Keratinocyte (primary cell): ENCODE data around the gene AGPAT2. TPM values are rescaled to one million over a fixed set of nuclear protein-coding genes. Genes with fewer than 3 reads are reported as not detected.

Experiments used
- DNase-seq: peaks from one replicate; pipeline ENCODE4 v3.0.0-alpha.2; 2011; ENCODE audit warnings: low read depth, missing footprints, low spot score
- FAIRE-seq: peaks from 2 replicates; lab custom pipeline; 2011; peaks lifted over from hg19 to GRCh38; lab: Jason Lieb, UNC
- H2AFZ ChIP-seq: 2 replicates; pipeline ENCODE4 v1.6.0; 2012; ENCODE audit warnings: low read length, control low read depth, inconsistent platforms; ENCODE audit not compliant: control insufficient read depth
- H3K27ac ChIP-seq: 2 replicates; pipeline ENCODE4 v1.5.1; 2011; ENCODE audit warnings: low read length; ENCODE audit not compliant: control insufficient read depth, insufficient read depth
- H3K27me3 ChIP-seq: 3 replicates; pipeline ENCODE4 v1.6.0; 2011; ENCODE audit warnings: low read length; ENCODE audit not compliant: control insufficient read depth, insufficient read depth; ENCODE audit errors: extremely low read depth
- H3K36me3 ChIP-seq, 2 experiments: 2 replicates in 1 of 2; 3 replicates in 1 of 2; pipeline ENCODE4 v1.5.1; 2011; ENCODE audit warnings: low read length in 2 of 2, mild to moderate bottlenecking in 1 of 2; ENCODE audit not compliant: control insufficient read depth in 2 of 2, insufficient read depth in 2 of 2; ENCODE audit errors: extremely low read depth in 1 of 2
- H3K4me1 ChIP-seq: 3 replicates; pipeline ENCODE4 v1.5.1; 2011; ENCODE audit warnings: low read length; ENCODE audit not compliant: control insufficient read depth, insufficient read depth; ENCODE audit errors: extremely low read depth
- H3K4me2 ChIP-seq: 3 replicates; pipeline ENCODE4 v1.6.0; 2011; ENCODE audit warnings: low read depth, low read length; ENCODE audit not compliant: control insufficient read depth, insufficient read depth; ENCODE audit errors: extremely low read depth
- H3K4me3 ChIP-seq, 3 experiments: fragments of 200-600 bp in 1 of 3; sonication (generic) in 1 of 3; 2 replicates in 2 of 3; 3 replicates in 1 of 3; pipeline ENCODE4 v1.5.1; 2011 to 2016; ENCODE audit warnings: low read length in 3 of 3, mild to moderate bottlenecking in 3 of 3, control low read depth in 2 of 3, inconsistent platforms in 1 of 3, low read depth in 1 of 3, mixed read lengths in 1 of 3, mixed run types in 1 of 3, moderate library complexity in 1 of 3; ENCODE audit not compliant: control insufficient read depth in 2 of 3, insufficient read depth in 2 of 3; ENCODE audit errors: extremely low read depth in 1 of 3
- H3K79me2 ChIP-seq: 2 replicates; pipeline ENCODE4 v1.6.0; 2012; ENCODE audit warnings: low read length; ENCODE audit not compliant: control insufficient read depth, insufficient read depth
- H3K9ac ChIP-seq: 3 replicates; pipeline ENCODE4 v1.6.0; 2011; ENCODE audit warnings: low read length; ENCODE audit not compliant: control insufficient read depth, insufficient read depth; ENCODE audit errors: extremely low read depth
- H3K9me1 ChIP-seq: 3 replicates; pipeline ENCODE4 v1.6.0; 2011; ENCODE audit warnings: low read length; ENCODE audit not compliant: control insufficient read depth, insufficient read depth; ENCODE audit errors: extremely low read depth
- H3K9me3 ChIP-seq: 2 replicates; pipeline ENCODE4 v1.5.1; 2012; ENCODE audit warnings: low read depth, low read length; ENCODE audit not compliant: control insufficient read depth
- H4K20me1 ChIP-seq: 3 replicates; pipeline ENCODE4 v1.6.0; 2011; ENCODE audit warnings: low read length; ENCODE audit not compliant: control insufficient read depth, insufficient read depth; ENCODE audit errors: extremely low read depth
- CTCF ChIP-seq, 3 experiments: IDR thresholded peaks in 1 of 3; conservative IDR thresholded peaks in 1 of 3; optimal IDR thresholded peaks in 1 of 3; 2 replicates in 2 of 3; 3 replicates in 1 of 3; pipeline versions ENCODE3 to v1.5.1; 2011; ENCODE audit warnings: low read length in 3 of 3, mild to moderate bottlenecking in 3 of 3, moderate library complexity in 2 of 3, control low read depth in 1 of 3, inconsistent platforms in 1 of 3; ENCODE audit not compliant: insufficient read depth in 2 of 3; ENCODE audit errors: extremely low read depth in 1 of 3
- EZH2 ChIP-seq: IDR thresholded peaks from one replicate; pipeline ENCODE4 v1.6.1; 2012; ENCODE audit warnings: inconsistent platforms, mild to moderate bottlenecking, low read length, moderate library complexity
- dilution Hi-C: fragments of 300-500 bp; cut with MboI; formaldehyde crosslinking; loops from one replicate; pipeline ENCODE4 v1.7.0; 2020; ENCODE audit warnings: low sequenced_read_pairs; ENCODE audit not compliant: extremely low pct_ligation_motif_present
- polyA plus RNA-seq, 5 experiments: library from polyadenylated mRNA; depleted of rRNA in 3 of 5; stranded (reverse) in 3 of 5; stranded (forward) in 1 of 5; unstranded in 1 of 5; fragments of >200 nt; gene quantifications; 1 replicate in 1 of 5; 2 replicates in 3 of 5; 3 replicates in 1 of 5; pipeline versions ENCODE4 v1.2.1 to v1.2.3, GENCODE V29; 2011 to 2012; ENCODE audit warnings: missing spikeins in 2 of 5, low read depth in 1 of 5, low replicate concordance in 1 of 5

The AGPAT2 gene
- polyA plus RNA-seq, 1 donor (not counting 4 experiments of a cell fraction or from before 2014, with no cell fraction given): 26.5 TPM

GRCh38 chr9:136643596-136644342 is 43.5 kb downstream of the AGPAT2 start:
- Histone ChIP-seq H4K20me1 (no peaks in the 10 kb centered on the region), H2AFZ (peak overlapping the region; percentile 22), H3K27ac (no peak overlapping the region), H3K4me1 (peaks cover 6% of the 10 kb centered on the region), H3K9me3 (no peaks in the 10 kb centered on the region), H3K4me3 (peak overlapping the region in 2 of 3 experiments; percentile 32 to 43), H3K79me2 (no peaks in the 10 kb centered on the region), H3K27me3 (peaks cover 46% of the 10 kb centered on the region), H3K9me1 (no peaks in the 10 kb centered on the region), H3K9ac (no peak overlapping the region), H3K36me3 (no peaks in the 10 kb centered on the region), H3K4me2 (peak overlapping the region; percentile 74)
- dilution Hi-C loops: no loop called here
- DNase-seq (no peak), FAIRE-seq (no peak)
- peak; percentile 25 for TF ChIP-seq EZH2
- no peak for TF ChIP-seq CTCF (optimal IDR thresholded peaks at IDR 0.05 in 1 of 3, IDR thresholded peaks at IDR 0.05 in 1 of 3, conservative IDR thresholded peaks at IDR 0.05 in 1 of 3; ENCODE audit: extremely low read depth in 1 of 3, insufficient read depth in 2 of 3, low read length in 3 of 3)

GRCh38 chr9:136642439-136642921 is 44.8 kb downstream of the AGPAT2 start:
- Histone ChIP-seq H3K79me2 (no peaks in the 10 kb centered on the region), H3K27ac (no peak overlapping the region), H3K4me2 (no peak overlapping the region), H3K27me3 (peaks cover 46% of the 10 kb centered on the region), H3K9me3 (no peaks in the 10 kb centered on the region), H2AFZ (no peak overlapping the region), H3K4me1 (peaks cover 6% of the 10 kb centered on the region), H3K4me3 (no peak overlapping the region), H3K9ac (no peak overlapping the region), H4K20me1 (no peaks in the 10 kb centered on the region), H3K9me1 (no peaks in the 10 kb centered on the region), H3K36me3 (no peaks in the 10 kb centered on the region)
- dilution Hi-C loops: no loop called here
- TF ChIP-seq CTCF (optimal IDR thresholded peaks at IDR 0.05 in 1 of 3, IDR thresholded peaks at IDR 0.05 in 1 of 3, conservative IDR thresholded peaks at IDR 0.05 in 1 of 3; ENCODE audit: extremely low read depth in 1 of 3, insufficient read depth in 2 of 3, low read length in 3 of 3) (no peak), EZH2 (no peak)
- no peak for FAIRE-seq
- no peak for DNase-seq
